Loucy (cell line): Measurements from ENCODE around the gene RBMS3.

Experiments
- H2AFZ ChIP-seq: fragments of 200-600 bp; sonication (generic); 2 replicates; pipeline ENCODE4 v1.6.0; 2016; ENCODE audit warnings: antibody characterized with exemption, mild to moderate bottlenecking, low read length, moderate library complexity
- H3F3A ChIP-seq: fragments of 200-600 bp; 2 replicates; pipeline ENCODE4 v1.6.0; 2016; ENCODE audit warnings: antibody characterized with exemption, low read depth, mild to moderate bottlenecking
- H3K27me3 ChIP-seq: fragments of 200-600 bp; sonication (generic); 2 replicates; pipeline ENCODE4 v1.6.1; 2014; ENCODE audit warnings: low read length, mild to moderate bottlenecking; ENCODE audit not compliant: insufficient read depth, poor library complexity, severe bottlenecking
- H3K36me3 ChIP-seq: fragments of 200-600 bp; sonication (generic); 2 replicates; pipeline ENCODE4 v1.6.1; 2016; ENCODE audit warnings: low read length; ENCODE audit not compliant: insufficient read depth
- H3K4me1 ChIP-seq: fragments of 200-600 bp; sonication (generic); 2 replicates; pipeline ENCODE4 v1.5.1; 2014; ENCODE audit warnings: low read length, mild to moderate bottlenecking; ENCODE audit not compliant: insufficient read depth, poor library complexity, severe bottlenecking
- H3K4me2 ChIP-seq: fragments of 200-600 bp; sonication (generic); 2 replicates; pipeline ENCODE4 v1.6.0; 2014; ENCODE audit warnings: antibody characterized with exemption, low read length, low read depth, mild to moderate bottlenecking; ENCODE audit not compliant: poor library complexity, severe bottlenecking
- H3K4me3 ChIP-seq: fragments of 200-600 bp; sonication (generic); 2 replicates; pipeline ENCODE4 v1.5.1; 2014; ENCODE audit warnings: low read length, mild to moderate bottlenecking, mixed read lengths; ENCODE audit not compliant: poor library complexity, severe bottlenecking
- H3K79me2 ChIP-seq: fragments of 200-600 bp; sonication (generic); 2 replicates; pipeline ENCODE4 v1.6.1; 2014; ENCODE audit warnings: low read length; ENCODE audit not compliant: insufficient read depth
- H3K9ac ChIP-seq: fragments of 200-600 bp; sonication (generic); 2 replicates; pipeline ENCODE4 v1.6.0; 2014; ENCODE audit warnings: mild to moderate bottlenecking, low read depth, low read length, moderate library complexity; ENCODE audit not compliant: poor library complexity, severe bottlenecking
- H3K9me2 ChIP-seq: fragments of 200-600 bp; sonication (generic); replicated peaks from 2 replicates; pipeline ENCODE4 v1.6.1; 2016; ENCODE audit warnings: low read depth, low read length, mixed read lengths
- H3K9me3 ChIP-seq: fragments of 200-600 bp; sonication (generic); 2 replicates; pipeline ENCODE4 v1.6.1; 2014; ENCODE audit warnings: mild to moderate bottlenecking, antibody characterized with exemption, low read length, low read depth; ENCODE audit not compliant: insufficient read depth
- H4K20me1 ChIP-seq: fragments of 200-600 bp; sonication (generic); 2 replicates; pipeline ENCODE4 v1.6.0; 2014; ENCODE audit warnings: antibody characterized with exemption, low read length, mild to moderate bottlenecking; ENCODE audit not compliant: insufficient read depth, poor library complexity, severe bottlenecking
- CTCF ChIP-seq: fragments of 200-600 bp; sonication (generic); conservative IDR thresholded peaks from 2 replicates; pipeline ENCODE4 v1.5.1; 2014; ENCODE audit warnings: mild to moderate bottlenecking, antibody characterized with exemption, low read length
- EZH2phosphoT487 ChIP-seq: fragments of 200-600 bp; IDR thresholded peaks from 2 replicates; pipeline ENCODE4 v1.6.1; 2018; ENCODE audit warnings: antibody characterized with exemption, mild to moderate bottlenecking, moderate library complexity, borderline replicate concordance

The RBMS3 gene

DNA sequence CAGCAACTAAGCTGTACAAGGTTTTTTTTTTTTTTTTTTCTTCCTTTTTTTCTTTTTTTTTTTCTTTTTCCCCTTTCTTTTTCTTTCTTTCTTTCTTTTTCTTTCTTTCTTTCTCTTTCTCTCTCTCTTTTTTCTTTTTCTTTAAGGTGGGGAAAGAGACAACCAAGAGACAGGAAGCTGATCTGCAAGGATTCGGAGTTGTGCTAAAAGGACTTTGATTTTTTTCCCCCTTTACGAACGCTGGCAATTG, 148 bp downstream of the RBMS3 start:
- Histone ChIP-seq H3K4me3 (peak overlapping the region; percentile 68), H3K79me2 (no peaks in the 10 kb centered on the region), H3K9me3 (no peaks in the 10 kb centered on the region), H3F3A (no peaks in the 10 kb centered on the region), H3K36me3 (no peaks in the 10 kb centered on the region), H3K4me2 (peak overlapping the region; percentile 81), H3K4me1 (peaks cover 12% of the 10 kb centered on the region), H3K9me2 (no peaks in the 10 kb centered on the region), H3K9ac (peak overlapping the region; percentile 45), H2AFZ (peak overlapping the region; percentile 91), H3K27me3 (no peaks in the 10 kb centered on the region), H4K20me1 (no peaks in the 10 kb centered on the region)
- TF ChIP-seq EZH2phosphoT487 (no peak), CTCF (no peak)

DNA sequence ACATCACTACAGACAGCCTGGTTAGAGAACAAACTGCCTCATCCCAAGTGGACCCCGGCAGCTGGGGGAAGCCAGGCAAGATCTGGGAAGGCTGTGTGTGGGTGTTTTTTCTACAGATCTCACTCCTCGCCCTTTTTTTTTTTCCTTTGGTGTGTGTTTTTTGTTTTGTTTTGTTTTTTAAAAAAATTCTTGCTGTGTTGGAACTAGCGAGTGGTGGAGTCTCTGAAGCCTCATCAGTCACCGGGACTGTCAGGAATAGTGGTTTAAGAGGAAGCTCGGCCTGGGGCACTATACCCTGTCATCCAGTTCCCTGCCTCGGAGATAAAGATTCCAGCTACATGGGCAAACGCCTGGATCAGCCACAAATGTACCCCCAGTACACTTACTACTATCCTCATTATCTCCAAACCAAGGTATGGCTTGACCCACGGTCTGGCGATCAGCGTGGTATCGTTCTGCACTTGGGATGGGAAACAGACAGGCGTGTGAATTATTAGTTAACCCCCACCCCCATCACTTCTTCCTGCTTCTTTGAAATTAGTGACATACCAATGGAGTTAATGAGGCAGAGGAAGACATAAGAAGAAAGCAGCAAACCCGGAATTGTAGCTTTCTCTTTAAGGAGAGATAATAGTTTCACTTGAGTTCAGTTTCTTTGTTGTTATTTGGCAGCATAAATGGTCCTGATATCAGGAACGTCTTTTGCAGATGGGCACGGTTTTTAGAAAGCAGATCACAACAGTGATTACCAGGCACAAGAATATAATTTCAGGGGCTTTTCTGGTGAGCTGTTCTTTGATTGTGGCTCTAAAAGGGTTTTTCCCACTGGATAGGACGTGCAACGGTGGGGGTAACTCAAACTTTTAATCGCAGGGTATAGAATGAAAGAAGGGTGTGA, 722 bp downstream of the RBMS3 start:
- Histone ChIP-seq H3K9me2 (no peaks in the 10 kb centered on the region), H3K9me3 (no peaks in the 10 kb centered on the region), H3K4me3 (peak overlapping the region; percentile 68), H4K20me1 (no peaks in the 10 kb centered on the region), H3K4me2 (peak overlapping the region; percentile 81), H2AFZ (peak overlapping the region; percentile 91), H3F3A (no peaks in the 10 kb centered on the region), H3K79me2 (no peaks in the 10 kb centered on the region), H3K36me3 (no peaks in the 10 kb centered on the region), H3K27me3 (no peaks in the 10 kb centered on the region), H3K9ac (peak overlapping the region; percentile 45), H3K4me1 (peaks cover 12% of the 10 kb centered on the region)
- TF ChIP-seq CTCF (no peak), EZH2phosphoT487 (no peak)

GRCh38 chr3:29282427-29283230, 1.8 kb downstream of the RBMS3 start:
- peak overlapping the region; percentile 81 for H3K4me2 ChIP-seq
- H3F3A ChIP-seq = no peaks in the 10 kb centered on the region
- H3K9ac ChIP-seq = no peak overlapping the region
- H3K36me3 ChIP-seq = no peaks in the 10 kb centered on the region
- peaks cover 12% of the 10 kb centered on the region for H3K4me1 ChIP-seq
- TF ChIP-seq CTCF (no peak), EZH2phosphoT487 (no peak)
- no peaks in the 10 kb centered on the region for H3K79me2 ChIP-seq
- H3K4me3 ChIP-seq = peak overlapping the region; percentile 68
- H2AFZ ChIP-seq = peak overlapping the region; percentile 91
- no peaks in the 10 kb centered on the region for H3K9me2 ChIP-seq
- H3K9me3 ChIP-seq = no peaks in the 10 kb centered on the region
- H4K20me1 ChIP-seq = no peaks in the 10 kb centered on the region
- H3K27me3 ChIP-seq = no peaks in the 10 kb centered on the region
